ENCODE results near the gene ESR1.

Gene ESR1

GRCh38 chr6:152160346-152160745 lies 352.9 kb downstream of the ESR1 start:
- H3F3A ChIP-seq (ENCODE audit: insufficient read depth, low read length): no peaks in the 10 kb centered on the region
- no peak for TF ChIP-seq EZH2 (optimal IDR thresholded peaks at IDR 0.05; ENCODE audit: low read depth, low read length)
- no peak for TF ChIP-seq EZH2phosphoT487 (IDR thresholded peaks at IDR 0.05; ENCODE audit: low read length)
- no peak for TF ChIP-seq CTCF (IDR thresholded peaks at IDR 0.05; ENCODE audit: low read length)
- no peaks in the 10 kb centered on the region for H3K36me3 ChIP-seq (replicated peaks; ENCODE audit: insufficient read depth, low read length)
- no peaks in the 10 kb centered on the region for H3K27me3 ChIP-seq (replicated peaks; ENCODE audit: insufficient read depth, low read length)
- no peaks in the 10 kb centered on the region for H3K9me2 ChIP-seq (replicated peaks; ENCODE audit: insufficient read depth, low read length)
- no peak overlapping the region for H3K4me3 ChIP-seq (ENCODE audit: low read length)
- no peaks in the 10 kb centered on the region for H3K9me3 ChIP-seq (replicated peaks; ENCODE audit: insufficient read depth, low read length)
- H4K20me1 ChIP-seq (ENCODE audit: insufficient read depth, low read length): no peaks in the 10 kb centered on the region
- H3K9ac ChIP-seq (ENCODE audit: low read length): no peak overlapping the region
- DNase-seq: no peak
- no peaks in the 10 kb centered on the region for H3K79me2 ChIP-seq (ENCODE audit: low read length)
- no peaks in the 10 kb centered on the region for H3K4me1 ChIP-seq (ENCODE audit: low read length)
- no peak overlapping the region for H3K27ac ChIP-seq (ENCODE audit: low read length)
- H3K4me2 ChIP-seq (ENCODE audit: low read depth, low read length): no peak overlapping the region
- H2AFZ ChIP-seq (ENCODE audit: low read length): no peak overlapping the region

GRCh38 chr6:152161501-152161900 lies 354.0 kb downstream of the ESR1 start:
- Histone ChIP-seq H3K9ac (ENCODE audit: low read length) (no peak overlapping the region), H3K79me2 (ENCODE audit: low read length) (no peaks in the 10 kb centered on the region), H3K9me2 (replicated peaks; ENCODE audit: insufficient read depth, low read length) (no peaks in the 10 kb centered on the region), H3K4me3 (ENCODE audit: low read length) (no peak overlapping the region), H4K20me1 (ENCODE audit: insufficient read depth, low read length) (no peaks in the 10 kb centered on the region), H3K9me3 (replicated peaks; ENCODE audit: insufficient read depth, low read length) (no peaks in the 10 kb centered on the region), H3K4me2 (ENCODE audit: low read depth, low read length) (no peak overlapping the region), H3F3A (ENCODE audit: insufficient read depth, low read length) (no peaks in the 10 kb centered on the region), H3K4me1 (ENCODE audit: low read length) (no peaks in the 10 kb centered on the region), H3K36me3 (replicated peaks; ENCODE audit: insufficient read depth, low read length) (no peaks in the 10 kb centered on the region), H3K27me3 (replicated peaks; ENCODE audit: insufficient read depth, low read length) (no peaks in the 10 kb centered on the region), H2AFZ (ENCODE audit: low read length) (no peak overlapping the region), H3K27ac (ENCODE audit: low read length) (no peak overlapping the region)
- no peak for DNase-seq
- TF ChIP-seq EZH2 (optimal IDR thresholded peaks at IDR 0.05; ENCODE audit: low read depth, low read length): no peak
- TF ChIP-seq EZH2phosphoT487 (IDR thresholded peaks at IDR 0.05; ENCODE audit: low read length): no peak
- TF ChIP-seq CTCF (IDR thresholded peaks at IDR 0.05; ENCODE audit: low read length): no peak

- no peak overlapping the region for H3K4me2 ChIP-seq (ENCODE audit: low read depth, low read length)
- H3K79me2 ChIP-seq (ENCODE audit: low read length): no peaks in the 10 kb centered on the region
- TF ChIP-seq EZH2phosphoT487 (IDR thresholded peaks at IDR 0.05; ENCODE audit: low read length) (no peak), CTCF (IDR thresholded peaks at IDR 0.05; ENCODE audit: low read length) (no peak), EZH2 (optimal IDR thresholded peaks at IDR 0.05; ENCODE audit: low read depth, low read length) (no peak)
- DNase-seq: no peak
- no peak overlapping the region for H3K27ac ChIP-seq (ENCODE audit: low read length)
- no peak overlapping the region for H2AFZ ChIP-seq (ENCODE audit: low read length)
- no peaks in the 10 kb centered on the region for H3K36me3 ChIP-seq (replicated peaks; ENCODE audit: insufficient read depth, low read length)
- no peaks in the 10 kb centered on the region for H4K20me1 ChIP-seq (ENCODE audit: insufficient read depth, low read length)
- H3K9ac ChIP-seq (ENCODE audit: low read length): no peak overlapping the region
- H3K9me2 ChIP-seq (replicated peaks; ENCODE audit: insufficient read depth, low read length): no peaks in the 10 kb centered on the region
- H3K27me3 ChIP-seq (replicated peaks; ENCODE audit: insufficient read depth, low read length): no peaks in the 10 kb centered on the region
- H3F3A ChIP-seq (ENCODE audit: insufficient read depth, low read length): no peaks in the 10 kb centered on the region
- no peak overlapping the region for H3K4me3 ChIP-seq (ENCODE audit: low read length)
- H3K4me1 ChIP-seq (ENCODE audit: low read length): no peaks in the 10 kb centered on the region
- no peaks in the 10 kb centered on the region for H3K9me3 ChIP-seq (replicated peaks; ENCODE audit: insufficient read depth, low read length)
Measured at GRCh38 chr6:152164957-152165356, 357.5 kb downstream of the ESR1 start.

Measured in MM.1S (cell line).